PC-3 (cell line): ENCODE data around the gene CD200R1L. TPM values are rescaled to one million over a fixed set of nuclear protein-coding genes. Genes with fewer than 3 reads are reported as not detected.

ENCODE experiments used
- ATAC-seq: fragments of 200-7000 bp; cut with Tn5 transposase; 2 replicates; pipeline ENCODE4 v1.9.1; 2020; ENCODE audit warnings: mild to moderate bottlenecking, moderate library complexity
- BruUV-seq: library from RNA; stranded (reverse); fragments of 400-500 nt; replicated peaks from 2 replicates; lab custom pipeline; 2021; lab: Mats Ljungman, UMichigan
- CTCF ChIA-PET: fragments of 300-600 bp; sonication (Branson Sonifier 250); formaldehyde crosslinking; loops from one replicate; lab custom pipeline; 2022; ENCODE audit warnings: antibody characterized with exemption; lab: Charles Lee
- POLR2A ChIA-PET: fragments of 300-600 bp; sonication (Branson Sonifier 250); formaldehyde crosslinking; loops from one replicate; lab custom pipeline; 2022; ENCODE audit warnings: antibody characterized with exemption; ENCODE audit not compliant: unreplicated experiment; lab: Charles Lee
- DNase-seq: peaks from one replicate; pipeline ENCODE4 v3.0.0-alpha.2; 2015
- H2AFZ ChIP-seq: fragments of 300-600 bp; sonication (generic); 2 replicates; pipeline ENCODE4 v1.6.0; 2016; ENCODE audit warnings: antibody characterized with exemption, low read length
- H3F3A ChIP-seq: fragments of 300-600 bp; sonication (generic); one replicate; pipeline ENCODE4 v1.6.0; 2017; ENCODE audit warnings: antibody characterized with exemption, low read length, control low read depth, mild to moderate bottlenecking; ENCODE audit not compliant: unreplicated experiment
- H3K27ac ChIP-seq: fragments of 300-600 bp; sonication (generic); 2 replicates; pipeline ENCODE4 v1.5.1; 2016; ENCODE audit warnings: mild to moderate bottlenecking, low read length
- H3K27me3 ChIP-seq: fragments of 300-600 bp; sonication (generic); 2 replicates; pipeline ENCODE4 v1.6.1; 2016; ENCODE audit warnings: low read length, mixed read lengths
- H3K36me3 ChIP-seq: fragments of 300-600 bp; sonication (generic); 2 replicates; pipeline ENCODE4 v1.6.1; 2016; ENCODE audit warnings: low read depth, mixed run types, low read length, mixed read lengths
- H3K4me1 ChIP-seq: fragments of 300-600 bp; sonication (generic); 2 replicates; pipeline ENCODE4 v1.5.1; 2016; ENCODE audit warnings: low read length; ENCODE audit not compliant: insufficient read depth
- H3K4me2 ChIP-seq: fragments of 300-600 bp; sonication (generic); 2 replicates; pipeline ENCODE4 v1.6.0; 2016; ENCODE audit warnings: low read length
- H3K4me3 ChIP-seq: fragments of 300-600 bp; sonication (generic); 2 replicates; pipeline ENCODE4 v1.5.1; 2016; ENCODE audit warnings: mild to moderate bottlenecking, low read length, mixed read lengths
- H3K79me2 ChIP-seq: fragments of 300-600 bp; sonication (generic); 2 replicates; pipeline ENCODE4 v1.6.1; 2017; ENCODE audit warnings: low read length, mixed read lengths
- H3K9ac ChIP-seq: fragments of 300-600 bp; sonication (generic); 2 replicates; pipeline ENCODE4 v1.6.0; 2016; ENCODE audit warnings: mild to moderate bottlenecking, low read length
- H3K9me2 ChIP-seq: fragments of 300-600 bp; sonication (generic); replicated peaks from 2 replicates; pipeline ENCODE4 v1.6.1; 2016; ENCODE audit warnings: mixed run types, low read length, mixed read lengths
- H3K9me3 ChIP-seq: fragments of 300-600 bp; sonication (generic); 2 replicates; pipeline ENCODE4 v1.6.1; 2016; ENCODE audit warnings: low read length, mixed read lengths
- H4K20me1 ChIP-seq: fragments of 300-600 bp; sonication (generic); 2 replicates; pipeline ENCODE4 v1.6.1; 2016; ENCODE audit warnings: low read length, mixed read lengths
- CTCF ChIP-seq: fragments of 300-600 bp; sonication (generic); conservative IDR thresholded peaks from 2 replicates; pipeline ENCODE4 v1.5.1; 2017; ENCODE audit warnings: antibody characterized with exemption, low read depth, mild to moderate bottlenecking, low read length
- EZH2 ChIP-seq: fragments of 300-600 bp; sonication (generic); IDR thresholded peaks from one replicate; pipeline ENCODE4 v1.6.1; 2017; ENCODE audit warnings: antibody characterized with exemption, mild to moderate bottlenecking, low read length; ENCODE audit not compliant: unreplicated experiment
- EZH2phosphoT487 ChIP-seq: fragments of 300-600 bp; sonication (generic); IDR thresholded peaks from 2 replicates; pipeline ENCODE4 v1.6.1; 2018; ENCODE audit warnings: mild to moderate bottlenecking, antibody characterized with exemption, low read length, borderline replicate concordance
- intact Hi-C: fragments of 100-400 bp; cut with micrococcal nuclease; formaldehyde crosslinking; loops from 2 replicates; pipeline ENCODE4 v1.9.0; 2023
- total RNA-seq: library from RNA; depleted of rRNA; stranded (reverse); fragments of >200 nt; gene quantifications from 2 replicates; pipeline ENCODE4 v1.2.3, GENCODE V29; 2014

CD200R1L gene
- total RNA-seq, 1 experiment from 2014 or later: not detected

DNA sequence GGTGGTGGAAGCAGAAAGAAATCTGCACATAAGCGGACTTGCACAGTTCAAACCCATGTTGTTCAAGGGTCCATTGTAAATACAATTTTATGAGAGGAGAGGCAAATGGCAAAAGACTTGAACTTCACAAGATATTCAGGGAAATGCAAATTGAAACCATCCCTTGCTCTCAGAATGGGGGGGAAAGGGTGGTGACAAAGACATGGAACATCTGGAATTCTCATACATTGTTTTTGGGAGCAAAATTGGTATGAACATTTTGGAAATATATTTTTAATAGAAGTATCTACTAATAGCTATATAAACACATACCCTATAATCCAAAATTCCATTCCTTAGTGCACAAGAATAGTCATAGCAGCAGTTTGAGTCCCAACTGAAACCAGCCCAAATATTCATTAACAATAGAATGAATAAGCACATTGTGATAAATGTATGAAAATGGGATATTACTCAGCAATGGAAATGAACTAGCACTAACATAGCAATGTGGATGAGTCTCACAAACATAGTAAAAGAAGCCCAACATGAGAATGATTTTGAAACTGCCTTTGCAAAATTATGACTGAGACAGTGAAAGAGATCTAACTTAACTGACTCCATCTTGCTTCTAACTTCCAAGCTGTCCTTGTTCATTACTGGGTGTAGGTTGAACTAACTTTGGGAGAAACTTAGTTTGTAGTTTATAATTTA is 77.2 kb downstream of the CD200R1L start:
- peaks cover 3% of the 10 kb centered on the region for H3F3A ChIP-seq
- no peaks in the 10 kb centered on the region for H3K27me3 ChIP-seq
- no peak for ATAC-seq
- no peak overlapping the region for H3K27ac ChIP-seq
- peaks cover 35% of the 10 kb centered on the region for H3K4me1 ChIP-seq
- H3K9ac ChIP-seq: no peak overlapping the region
- no peaks in the 10 kb centered on the region for H3K9me3 ChIP-seq
- H3K9me2 ChIP-seq: no peaks in the 10 kb centered on the region
- no peak overlapping the region for H3K4me3 ChIP-seq
- no peak overlapping the region for H2AFZ ChIP-seq
- BruUV-seq: no TSS peak
- no peak overlapping the region for H3K4me2 ChIP-seq
- intact Hi-C loops: no loop called here
- peak; percentile 34 for DNase-seq
- POLR2A ChIA-PET: no interaction called here
- H3K79me2 ChIP-seq: no peaks in the 10 kb centered on the region
- H3K36me3 ChIP-seq: no peaks in the 10 kb centered on the region
- H4K20me1 ChIP-seq: no peaks in the 10 kb centered on the region
- CTCF ChIA-PET: no interaction called here
- TF ChIP-seq CTCF: no peak
- TF ChIP-seq EZH2: no peak
- no peak for TF ChIP-seq EZH2phosphoT487

DNA sequence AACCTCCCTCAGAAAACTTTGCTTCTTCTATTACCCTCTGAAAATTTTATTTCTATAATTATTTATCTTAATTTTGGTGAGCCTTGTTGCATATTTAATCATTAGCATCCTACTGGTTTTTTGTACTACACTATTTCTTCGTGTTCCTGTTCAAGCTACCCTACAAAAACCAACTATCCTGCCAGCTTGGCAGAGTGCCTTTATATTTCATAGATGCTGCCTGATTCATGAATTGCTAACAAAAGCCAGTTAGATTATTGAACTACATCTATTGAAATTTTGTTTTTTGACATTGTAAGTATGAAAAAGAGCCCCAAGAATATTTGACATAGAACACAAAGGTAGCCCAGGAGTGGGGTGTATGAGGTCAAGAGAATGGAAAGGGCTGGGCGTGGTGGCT is 78.9 kb downstream of the CD200R1L start:
- CTCF ChIA-PET: no interaction called here
- Histone ChIP-seq H3K36me3 (no peaks in the 10 kb centered on the region), H3K9me2 (no peaks in the 10 kb centered on the region), H3K9ac (no peak overlapping the region), H3F3A (no peaks in the 10 kb centered on the region), H3K27ac (no peak overlapping the region), H3K9me3 (no peaks in the 10 kb centered on the region), H3K4me1 (peaks cover 21% of the 10 kb centered on the region), H4K20me1 (no peaks in the 10 kb centered on the region), H3K27me3 (no peaks in the 10 kb centered on the region), H3K79me2 (no peaks in the 10 kb centered on the region), H3K4me3 (no peak overlapping the region), H2AFZ (no peak overlapping the region), H3K4me2 (no peak overlapping the region)
- POLR2A ChIA-PET: no interaction called here
- intact Hi-C loops: no loop called here
- no peak for ATAC-seq
- DNase-seq: no peak
- BruUV-seq: no TSS peak
- TF ChIP-seq CTCF (no peak), EZH2phosphoT487 (no peak), EZH2 (no peak)

GRCh38 chr3:112767177-112767576 is 79.5 kb downstream of the CD200R1L start:
- DNase-seq (no peak), ATAC-seq (no peak)
- Histone ChIP-seq H2AFZ (no peak overlapping the region), H3K27me3 (no peaks in the 10 kb centered on the region), H3K9me2 (no peaks in the 10 kb centered on the region), H3K4me1 (peaks cover 16% of the 10 kb centered on the region; the same call in 1 of the 2 replicates), H3K4me2 (no peak overlapping the region), H3K27ac (no peak overlapping the region), H4K20me1 (no peaks in the 10 kb centered on the region), H3K9ac (no peak overlapping the region), H3K36me3 (no peaks in the 10 kb centered on the region), H3F3A (no peaks in the 10 kb centered on the region), H3K4me3 (no peak overlapping the region), H3K79me2 (no peaks in the 10 kb centered on the region), H3K9me3 (no peaks in the 10 kb centered on the region)
- BruUV-seq: no TSS peak
- TF ChIP-seq EZH2: no peak
- no peak for TF ChIP-seq EZH2phosphoT487
- TF ChIP-seq CTCF: no peak
- intact Hi-C loops: no loop called here
- ChIA-PET CTCF (no interaction called here), POLR2A (no interaction called here)
